ENCODE results near the gene MPST.

GRCh38 chr22:37039466-37039865, 19.9 kb downstream of the MPST start:
- TF ChIP-seq CTCF (tag by site-specific recombination; IDR thresholded peaks at IDR 0.05) (no peak), ZNF692 (tag by site-specific recombination; IDR thresholded peaks at IDR 0.05) (no peak), TRIM28 (IDR thresholded peaks at IDR 0.05; ENCODE audit: borderline replicate concordance, low read length) (no peak), SALL2 (tag by site-specific recombination; IDR thresholded peaks at IDR 0.05; ENCODE audit: borderline replicate concordance) (no peak), ZNF558 (tag by site-specific recombination; IDR thresholded peaks at IDR 0.05) (no peak)
